GM21529 (cell line): ENCODE data around the gene CRYBA4.

Experiments
- ATAC-seq: cut with Tn5 transposase; IDR thresholded peaks from one replicate; pipeline ENCODE4 v1.9.1; 2021; ENCODE audit not compliant: unreplicated experiment

The CRYBA4 gene

GRCh38 chr22:26621663-26622062 lies at the start of gene CRYBA4:
CRYBA4 (plus strand) TSS chr22:26621963; CDS start chr22:26622597, 634 bp downstream.
- no peak for ATAC-seq

- no peak for ATAC-seq
These were observed 48.6 kb upstream of the CRYBA4 start for GRCh38 chr22:26573026-26573662.

- no peak for ATAC-seq
These were observed 47.6 kb upstream of the CRYBA4 start for GRCh38 chr22:26574001-26574723.

GRCh38 chr22:26576026-26576680 lies 45.6 kb upstream of the CRYBA4 start:
- no peak for ATAC-seq

GRCh38 chr22:26577081-26577480 lies 44.7 kb upstream of the CRYBA4 start:
- no peak for ATAC-seq

GRCh38 chr22:26579331-26579886 lies 42.4 kb upstream of the CRYBA4 start:
- peak; percentile 86 for ATAC-seq

GRCh38 chr22:26580240-26580962 lies 41.4 kb upstream of the CRYBA4 start:
- ATAC-seq: no peak

- no peak for ATAC-seq
These were observed 40.7 kb upstream of the CRYBA4 start for GRCh38 chr22:26581026-26581425.

GRCh38 chr22:26581633-26582168 lies 40.1 kb upstream of the CRYBA4 start:
- ATAC-seq: no peak

- ATAC-seq: no peak
These were observed 37.8 kb upstream of the CRYBA4 start for GRCh38 chr22:26584010-26584409.

- ATAC-seq: no peak
These were observed 36.5 kb upstream of the CRYBA4 start for GRCh38 chr22:26585104-26585790.

- ATAC-seq: no peak
These were observed 35.0 kb upstream of the CRYBA4 start for GRCh38 chr22:26586556-26587325.

- ATAC-seq: no peak
These were observed 33.7 kb upstream of the CRYBA4 start for GRCh38 chr22:26587991-26588613.

GRCh38 chr22:26588729-26589366 lies 32.9 kb upstream of the CRYBA4 start:
- ATAC-seq: no peak

- peak; percentile 10 for ATAC-seq
These were observed 32.4 kb upstream of the CRYBA4 start for GRCh38 chr22:26589367-26589844.

GRCh38 chr22:26589845-26590736 lies 31.7 kb upstream of the CRYBA4 start, which contains the start of gene TPST2:
TPST2 (minus strand) TSS chr22:26590132; CDS start chr22:26541630, 48,502 bp downstream.
- ATAC-seq: peak; percentile 60

- peak; percentile 63 for ATAC-seq
These were observed 29.3 kb upstream of the CRYBA4 start for GRCh38 chr22:26592421-26592891.
